Heart right ventricle (tissue), 16 donors: ENCODE measurements around the gene MTUS2. TPM values are rescaled to one million over a fixed set of nuclear protein-coding genes. Genes with fewer than 3 reads are reported as not detected.

ENCODE experiments used
- ATAC-seq, 8 donors: fragments of 200-7000 bp; cut with Tn5 transposase; one replicate each; pipeline ENCODE4 v1.9.1; 2020; ENCODE audit warnings: mild to moderate bottlenecking in 8 of 8, moderate library complexity in 8 of 8, moderate number of reproducible peaks in 1 of 8
- DNase-seq, 2 donors: peaks; one replicate each; pipeline ENCODE4 v3.0.0-alpha.2; 2020
- H3K27ac ChIP-seq, 10 donors: fragments of 200-600 bp; sonication (generic) in 2 of 10; one replicate each; pipeline versions ENCODE4 v1.5.0 to v1.8.0; 2020 to 2022; ENCODE audit warnings: mild to moderate bottlenecking in 3 of 10
- H3K27me3 ChIP-seq, 7 donors: fragments of 200-600 bp; one replicate each; pipeline ENCODE4 v1.8.0; 2021 to 2022; ENCODE audit warnings: mild to moderate bottlenecking in 2 of 7
- H3K36me3 ChIP-seq, 9 donors: fragments of 200-600 bp; sonication (generic) in 1 of 9; one replicate each; pipeline versions ENCODE4 v1.5.0 to v1.8.0; 2020 to 2022; ENCODE audit warnings: mild to moderate bottlenecking in 2 of 9
- H3K4me1 ChIP-seq, 9 donors: fragments of 200-600 bp; sonication (generic) in 1 of 9; one replicate each; pipeline versions ENCODE4 v1.5.0 to v1.8.0; 2020 to 2022; ENCODE audit warnings: mild to moderate bottlenecking in 4 of 9
- H3K4me3 ChIP-seq, 10 donors: fragments of 200-600 bp; sonication (generic) in 2 of 10; one replicate each; pipeline versions ENCODE4 v1.5.0 to v1.8.0; 2020 to 2022; ENCODE audit warnings: mild to moderate bottlenecking in 7 of 10, moderate library complexity in 2 of 10
- H3K9me3 ChIP-seq, 11 donors: fragments of 200-600 bp in 10 of 11; sonication (generic) in 2 of 11; one replicate each; pipeline versions ENCODE4 v1.5.0 to v1.8.0; 2013 to 2022; ENCODE audit warnings: mild to moderate bottlenecking in 2 of 11, control low read depth in 1 of 11, moderate library complexity in 1 of 11
- CTCF ChIP-seq, 9 donors: fragments of 200-600 bp; sonication (generic) in 2 of 9; IDR thresholded peaks; one replicate each; pipeline versions ENCODE4 v1.5.0 to v1.8.0; 2021 to 2022; ENCODE audit warnings: antibody characterized with exemption in 9 of 9, mild to moderate bottlenecking in 5 of 9, moderate library complexity in 1 of 9
- WGBS, 2 donors: extraction: QIAGEN DNeasy Blood & Tissue Kit; methylation state at CpG; one replicate each; pipeline ENCODE4 v1.1.7; 2013; ENCODE audit warnings: inconsistent platforms in 1 of 2; 5-methylcytosine and 5-hydroxymethylcytosine counted together
- intact Hi-C, 10 donors: fragments of 100-400 bp; cut with DNase I; formaldehyde crosslinking; loops; one replicate each; pipeline versions ENCODE4 v1.11.1 to v1.14.2; 2022
- polyA plus RNA-seq, 2 donors: library from polyadenylated mRNA; stranded (reverse); fragments of 200-250 nt; gene quantifications; one replicate each; pipeline ENCODE4 v1.2.3, GENCODE V29; 2013
- total RNA-seq, 10 donors: library from RNA; stranded (reverse); fragmentation: NEBNext Ultra II Directional in 3 of 10; extraction: Animal tissue kit (Norgen Biotek cat#: 25700) in 3 of 10; gene quantifications; one replicate each; pipeline versions ENCODE4 v1.2.1 to v1.2.4, GENCODE V29; 2021 to 2023
- donor health status: Arrhythmogenic right ventricular cardiomyopathy.
- donor health status: ischemic (EF 13 %, LVEDD 7.1; RV severe dilation, severe dysfunction).
- donor health status: healthy with polysubstance abuse.
- donor health status: DM: no; HTN: yes; CAD: no.
- donor health status: DM: no; HTN: no; CAD: no.
- donor health status: ischemic (EF 25% LVEDD 6.9; RV normal size, moderate dysfunction).
- donor health status: ischemic (EF 25% LVEDD 5.7; RV mildly dilated, moderate dysfunction).
- donor health status: healthy.
- donor health status: DM: yes; HTN: yes; CAD: no.
- donor health status: Ischemic cardiomyopathy.
- donor health status: ischemic (EF 35%, LVEDD 5.7; RV mildly dilated, moderate dysfunction).
- donor health status: nonischemic (EF 11% LVEDD 7.7; RV severe dilation, severe dysfunction).
- donor health status: DM: yes; HTN: yes; CAD: no.
- donor health status: PGD.
- donor health status: ischemic (EF 29% LVEDD 5.4; RV normal size, mild dysfunction).
- donor health status: nonischemic (EF 23%, LVEDD 6.1; RV moderate dilation, normal function).

The MTUS2 gene
- total and polyA plus RNA-seq, 12 donors, result 18.7 to 159 (median 65.6) TPM

- DNase-seq (no peak), ATAC-seq (no peak)
- Histone ChIP-seq H3K4me3 (no peak overlapping the region), H3K36me3 (peaks cover 0 to 86% (median 8%) of the 10 kb centered on the region in 9 donors), H3K27ac (no peak overlapping the region), H3K9me3 (no peaks in the 10 kb centered on the region), H3K27me3 (no peaks in the 10 kb centered on the region), H3K4me1 (peaks cover 0 to 9% (median 0%) of the 10 kb centered on the region in 9 donors)
- intact Hi-C loops, result loop anchor here in 1 of 10 donors (10.0 kb wide), 1 partner anchor 408 kb away; no protein-coding TSS in a partner anchor
- 95 to 97% methylated on average over 12 of the region's 12 CpGs for WGBS, 2 donors
- TF ChIP-seq CTCF (IDR thresholded peaks at IDR 0.05), result no peak
Measured at GRCh38 chr13:29516880-29517279, 696.7 kb downstream of the MTUS2 start.

GRCh38 chr13:29519921-29520320 lies 699.8 kb downstream of the MTUS2 start:
- no peak for TF ChIP-seq CTCF (IDR thresholded peaks at IDR 0.05)
- H3K27me3 ChIP-seq, result no peaks in the 10 kb centered on the region
- intact Hi-C loops, result loop anchor here in 1 of 10 donors (10.0 kb wide), 1 partner anchor 405 kb away; no protein-coding TSS in a partner anchor
- no peaks in the 10 kb centered on the region for H3K9me3 ChIP-seq
- H3K4me3 ChIP-seq, result no peak overlapping the region
- no peak for DNase-seq
- ATAC-seq, result no peak
- H3K27ac ChIP-seq, result no peak overlapping the region
- peaks cover 0 to 94% (median 8%) of the 10 kb centered on the region in 9 donors for H3K36me3 ChIP-seq
- peaks cover 0 to 19% (median 4%) of the 10 kb centered on the region in 9 donors for H3K4me1 ChIP-seq
- WGBS, 2 donors, result 97% methylated on average over 3 of the region's 3 CpGs

- ATAC-seq, result no peak
- peaks cover 0 to 88% (median 8%) of the 10 kb centered on the region in 9 donors for H3K36me3 ChIP-seq
Measured at GRCh38 chr13:29520671-29521070, 700.5 kb downstream of the MTUS2 start.

GRCh38 chr13:29521336-29521735 lies 701.2 kb downstream of the MTUS2 start:
- no peak for TF ChIP-seq CTCF (IDR thresholded peaks at IDR 0.05)
- WGBS, 2 donors, result 97% methylated on average over 14 of the region's 14 CpGs
- peaks cover 0 to 82% (median 8%) of the 10 kb centered on the region in 9 donors for H3K36me3 ChIP-seq
- no peak for ATAC-seq
- intact Hi-C loops, result no loop called here
- H3K27ac ChIP-seq, result peak overlapping the region in 1 of 10 donors; percentile 50
- no peaks in the 10 kb centered on the region for H3K9me3 ChIP-seq
- no peak overlapping the region for H3K4me3 ChIP-seq
- H3K27me3 ChIP-seq, result no peaks in the 10 kb centered on the region
- peaks cover 0 to 20% (median 4%) of the 10 kb centered on the region in 9 donors for H3K4me1 ChIP-seq
- DNase-seq, result no peak

More at GRCh38 chr13:29520671-29521070, 700.5 kb downstream of the MTUS2 start:
- no peaks in the 10 kb centered on the region for H3K9me3 ChIP-seq
- no peak overlapping the region for H3K27ac ChIP-seq
- no peaks in the 10 kb centered on the region for H3K27me3 ChIP-seq
- TF ChIP-seq CTCF (IDR thresholded peaks at IDR 0.05), result no peak
- DNase-seq, result no peak
- no peak overlapping the region for H3K4me3 ChIP-seq
- peaks cover 0 to 20% (median 4%) of the 10 kb centered on the region in 9 donors for H3K4me1 ChIP-seq
- intact Hi-C loops, result no loop called here
- 92 to 93% methylated on average over 4 of the region's 4 CpGs for WGBS, 2 donors
